Gastroesophageal sphincter (tissue), 3 donors: Measurements from ENCODE around the gene PDSS1.

ENCODE experiments used
- POLR2A ChIP-seq, 2 donors: fragments of 450-650 bp; IDR thresholded peaks; one replicate each; pipeline ENCODE4 v1.6.1; 2017; ENCODE audit warnings: antibody characterized with exemption in 2 of 2, mild to moderate bottlenecking in 2 of 2, moderate library complexity in 1 of 2
- TF ChIP-seq, protein P1 (sequence below), 4 experiments: fragments of 200-600 bp in 2 of 4; fragments of 450-650 bp in 2 of 4; sonication (generic) in 1 of 4; IDR thresholded peaks; one replicate each; pipeline ENCODE4 v1.5.1; 2017 to 2019; ENCODE audit warnings: antibody characterized with exemption in 4 of 4, mild to moderate bottlenecking in 2 of 4, moderate library complexity in 2 of 4

- no peak for TF ChIP-seq POLR2A (IDR thresholded peaks at IDR 0.05)
- TF ChIP-seq, protein P1, sequence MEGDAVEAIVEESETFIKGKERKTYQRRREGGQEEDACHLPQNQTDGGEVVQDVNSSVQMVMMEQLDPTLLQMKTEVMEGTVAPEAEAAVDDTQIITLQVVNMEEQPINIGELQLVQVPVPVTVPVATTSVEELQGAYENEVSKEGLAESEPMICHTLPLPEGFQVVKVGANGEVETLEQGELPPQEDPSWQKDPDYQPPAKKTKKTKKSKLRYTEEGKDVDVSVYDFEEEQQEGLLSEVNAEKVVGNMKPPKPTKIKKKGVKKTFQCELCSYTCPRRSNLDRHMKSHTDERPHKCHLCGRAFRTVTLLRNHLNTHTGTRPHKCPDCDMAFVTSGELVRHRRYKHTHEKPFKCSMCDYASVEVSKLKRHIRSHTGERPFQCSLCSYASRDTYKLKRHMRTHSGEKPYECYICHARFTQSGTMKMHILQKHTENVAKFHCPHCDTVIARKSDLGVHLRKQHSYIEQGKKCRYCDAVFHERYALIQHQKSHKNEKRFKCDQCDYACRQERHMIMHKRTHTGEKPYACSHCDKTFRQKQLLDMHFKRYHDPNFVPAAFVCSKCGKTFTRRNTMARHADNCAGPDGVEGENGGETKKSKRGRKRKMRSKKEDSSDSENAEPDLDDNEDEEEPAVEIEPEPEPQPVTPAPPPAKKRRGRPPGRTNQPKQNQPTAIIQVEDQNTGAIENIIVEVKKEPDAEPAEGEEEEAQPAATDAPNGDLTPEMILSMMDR (IDR thresholded peaks at IDR 0.05): no peak
Measured at GRCh38 chr10:26714415-26715136, 17.1 kb downstream of the PDSS1 start.
